Mucosa of rectum (tissue), 2 donors: ENCODE data around the gene SRSF4.
A peak's percentile ranks its signal among the peaks of the same experiment; 100 is the strongest.

ENCODE experiments used
- H3K27ac ChIP-seq, 2 donors: one replicate each; pipeline ENCODE4 v1.7.0; 2013; ENCODE audit warnings: inconsistent platforms in 2 of 2, low read depth in 2 of 2, low read length in 2 of 2
- H3K27me3 ChIP-seq, 2 donors: one replicate each; pipeline ENCODE4 v1.7.0; 2013; ENCODE audit warnings: low read length in 2 of 2; ENCODE audit not compliant: control insufficient read depth in 2 of 2, insufficient read depth in 2 of 2
- H3K36me3 ChIP-seq, 2 donors: one replicate each; pipeline ENCODE4 v1.7.0; 2013; ENCODE audit warnings: low read length in 2 of 2; ENCODE audit not compliant: control insufficient read depth in 2 of 2, insufficient read depth in 2 of 2
- H3K4me1 ChIP-seq, 2 donors: one replicate each; pipeline ENCODE4 v1.7.0; 2013; ENCODE audit warnings: low read length in 2 of 2, mild to moderate bottlenecking in 1 of 2; ENCODE audit not compliant: control insufficient read depth in 2 of 2, insufficient read depth in 2 of 2
- H3K4me3 ChIP-seq, 2 donors: one replicate each; pipeline ENCODE4 v1.7.0; 2013; ENCODE audit warnings: low read length in 2 of 2
- H3K9ac ChIP-seq, 2 donors: one replicate each; pipeline ENCODE4 v1.7.0; 2013; ENCODE audit warnings: low read length in 2 of 2, low read depth in 1 of 2, mild to moderate bottlenecking in 1 of 2
- H3K9me3 ChIP-seq, 2 donors: one replicate each; pipeline ENCODE4 v1.7.0; 2013; ENCODE audit warnings: low read length in 2 of 2; ENCODE audit not compliant: control insufficient read depth in 2 of 2
- donor health status: healthy.
- donor health status: Normal muscosa, but diverticular disease.

Gene SRSF4

GRCh38 chr1:29201595-29202051 lies 19.9 kb upstream of the SRSF4 start:
- H3K4me1 ChIP-seq = peaks cover 4 to 6% of the 10 kb centered on the region in 2 donors
- H3K9ac ChIP-seq = no peak overlapping the region
- H3K27me3 ChIP-seq = no peaks in the 10 kb centered on the region
- H3K36me3 ChIP-seq = peaks cover 13 to 40% of the 10 kb centered on the region in 2 donors
- no peaks in the 10 kb centered on the region for H3K9me3 ChIP-seq
- H3K4me3 ChIP-seq = no peak overlapping the region
- peak overlapping the region in 1 of 2 donors; percentile 62 for H3K27ac ChIP-seq

- Histone ChIP-seq H3K9me3 (no peaks in the 10 kb centered on the region), H3K4me1 (peaks cover 4 to 6% of the 10 kb centered on the region in 2 donors), H3K27ac (peak overlapping the region in 1 of 2 donors; percentile 62), H3K4me3 (no peak overlapping the region), H3K27me3 (no peaks in the 10 kb centered on the region), H3K36me3 (peaks cover 11 to 34% of the 10 kb centered on the region in 2 donors), H3K9ac (no peak overlapping the region)
Observed at GRCh38 chr1:29200906-29201594, 19.4 kb upstream of the SRSF4 start.

- H3K27ac ChIP-seq = no peak overlapping the region
- peaks cover 7 to 48% of the 10 kb centered on the region in 2 donors for H3K36me3 ChIP-seq
Observed at GRCh38 chr1:29197993-29198392, 16.3 kb upstream of the SRSF4 start.

GRCh38 chr1:29197590-29197924 lies 15.9 kb upstream of the SRSF4 start:
- Histone ChIP-seq H3K9me3 (no peaks in the 10 kb centered on the region), H3K4me1 (peaks cover 4% of the 10 kb centered on the region in 2 donors), H3K9ac (no peak overlapping the region), H3K27me3 (no peaks in the 10 kb centered on the region), H3K27ac (no peak overlapping the region), H3K4me3 (no peak overlapping the region), H3K36me3 (peaks cover 7 to 48% of the 10 kb centered on the region in 2 donors)

More at GRCh38 chr1:29197993-29198392, 16.3 kb upstream of the SRSF4 start:
- Histone ChIP-seq H3K9ac (no peak overlapping the region), H3K4me1 (peaks cover 4 to 6% of the 10 kb centered on the region in 2 donors), H3K9me3 (no peaks in the 10 kb centered on the region), H3K4me3 (no peak overlapping the region), H3K27me3 (no peaks in the 10 kb centered on the region)

- peaks cover 9 to 48% of the 10 kb centered on the region in 2 donors for H3K36me3 ChIP-seq
- H3K27ac ChIP-seq = no peak overlapping the region
- H3K27me3 ChIP-seq = no peaks in the 10 kb centered on the region
- no peak overlapping the region for H3K9ac ChIP-seq
- peaks cover 0 to 4% of the 10 kb centered on the region in 2 donors for H3K4me1 ChIP-seq
- H3K9me3 ChIP-seq = no peaks in the 10 kb centered on the region
- H3K4me3 ChIP-seq = no peak overlapping the region
Observed at GRCh38 chr1:29196863-29197589, 15.3 kb upstream of the SRSF4 start.

GRCh38 chr1:29195881-29196291 lies 14.2 kb upstream of the SRSF4 start:
- H3K9me3 ChIP-seq = no peaks in the 10 kb centered on the region
- peaks cover 7 to 38% of the 10 kb centered on the region in 2 donors for H3K36me3 ChIP-seq
- no peak overlapping the region for H3K4me3 ChIP-seq
- no peak overlapping the region for H3K27ac ChIP-seq
- H3K9ac ChIP-seq = no peak overlapping the region
- H3K4me1 ChIP-seq = no peaks in the 10 kb centered on the region
- no peaks in the 10 kb centered on the region for H3K27me3 ChIP-seq

- H3K9me3 ChIP-seq = no peaks in the 10 kb centered on the region
- H3K9ac ChIP-seq = no peak overlapping the region
- H3K4me3 ChIP-seq = no peak overlapping the region
Observed at GRCh38 chr1:29193879-29194455, 12.3 kb upstream of the SRSF4 start.

GRCh38 chr1:29190718-29191117 lies 9.0 kb upstream of the SRSF4 start:
- Histone ChIP-seq H3K27ac (no peak overlapping the region), H3K27me3 (no peaks in the 10 kb centered on the region), H3K4me3 (no peak overlapping the region), H3K4me1 (no peaks in the 10 kb centered on the region), H3K9me3 (no peaks in the 10 kb centered on the region), H3K9ac (no peak overlapping the region), H3K36me3 (peaks cover 2 to 21% of the 10 kb centered on the region in 2 donors)

More at GRCh38 chr1:29193879-29194455, 12.3 kb upstream of the SRSF4 start:
- H3K4me1 ChIP-seq = no peaks in the 10 kb centered on the region
- H3K27ac ChIP-seq = no peak overlapping the region
- H3K36me3 ChIP-seq = peaks cover 2 to 33% of the 10 kb centered on the region in 2 donors
- H3K27me3 ChIP-seq = no peaks in the 10 kb centered on the region

GRCh38 chr1:29186707-29187106 lies 5.0 kb upstream of the SRSF4 start:
- Histone ChIP-seq H3K4me3 (no peak overlapping the region), H3K27me3 (no peaks in the 10 kb centered on the region), H3K4me1 (peaks cover 0 to 3% of the 10 kb centered on the region in 2 donors), H3K9me3 (no peaks in the 10 kb centered on the region), H3K36me3 (no peaks in the 10 kb centered on the region), H3K27ac (no peak overlapping the region), H3K9ac (no peak overlapping the region)

GRCh38 chr1:29186252-29186651 lies 4.6 kb upstream of the SRSF4 start:
- Histone ChIP-seq H3K9ac (no peak overlapping the region), H3K9me3 (no peaks in the 10 kb centered on the region), H3K4me1 (peaks cover 0 to 3% of the 10 kb centered on the region in 2 donors), H3K4me3 (no peak overlapping the region), H3K27me3 (no peaks in the 10 kb centered on the region), H3K27ac (no peak overlapping the region), H3K36me3 (no peaks in the 10 kb centered on the region)
